Glutamatergic neuron (in vitro differentiated cells): ENCODE measurements around the gene SOWAHA. TPM values are rescaled to one million over a fixed set of nuclear protein-coding genes. Genes with fewer than 3 reads are reported as not detected.

Experiments used
- DNase-seq: peaks from one replicate; pipeline ENCODE4 v3.0.0; 2022
- H3K27ac Mint-ChIP-seq: one replicate; pipeline ENCODE4 v1.8.0; 2020; ENCODE audit warnings: mild to moderate bottlenecking, mixed read lengths, inconsistent platforms; ENCODE audit not compliant: unreplicated experiment
- H3K27me3 Mint-ChIP-seq: one replicate; pipeline ENCODE4 v1.8.0; 2020; ENCODE audit warnings: mild to moderate bottlenecking, moderate library complexity, mixed read lengths, inconsistent platforms; ENCODE audit not compliant: unreplicated experiment
- H3K36me3 Mint-ChIP-seq: one replicate; pipeline ENCODE4 v1.8.0; 2020; ENCODE audit warnings: mild to moderate bottlenecking, mixed read lengths, inconsistent platforms; ENCODE audit not compliant: unreplicated experiment
- H3K4me1 Mint-ChIP-seq: one replicate; pipeline ENCODE4 v1.8.0; 2020; ENCODE audit warnings: mild to moderate bottlenecking, low read depth, mixed read lengths, inconsistent platforms; ENCODE audit not compliant: unreplicated experiment
- H3K4me3 Mint-ChIP-seq: one replicate; pipeline ENCODE4 v1.8.0; 2020; ENCODE audit warnings: mild to moderate bottlenecking, mixed read lengths, inconsistent platforms; ENCODE audit not compliant: unreplicated experiment
- H3K9me3 Mint-ChIP-seq: one replicate; pipeline ENCODE4 v1.8.0; 2020; ENCODE audit warnings: mild to moderate bottlenecking, moderate library complexity, mixed read lengths, inconsistent platforms; ENCODE audit not compliant: unreplicated experiment
- CTCF ChIP-seq: fragments of 200-600 bp; sonication (generic); IDR thresholded peaks from one replicate; pipeline ENCODE4 v1.5.0; 2021; ENCODE audit not compliant: partially characterized antibody, unreplicated experiment
- total RNA-seq: library from RNA; stranded (reverse); fragmentation: NEBNext Ultra II Directional; extraction: Animal tissue kit (Norgen Biotek cat#: 25700); gene quantifications from one replicate; pipeline ENCODE4 v1.2.1, GENCODE V29; 2021; ENCODE audit not compliant: unreplicated experiment

The SOWAHA gene
- total RNA-seq, 1 donor from 2014 or later: 0.12 TPM

DNA sequence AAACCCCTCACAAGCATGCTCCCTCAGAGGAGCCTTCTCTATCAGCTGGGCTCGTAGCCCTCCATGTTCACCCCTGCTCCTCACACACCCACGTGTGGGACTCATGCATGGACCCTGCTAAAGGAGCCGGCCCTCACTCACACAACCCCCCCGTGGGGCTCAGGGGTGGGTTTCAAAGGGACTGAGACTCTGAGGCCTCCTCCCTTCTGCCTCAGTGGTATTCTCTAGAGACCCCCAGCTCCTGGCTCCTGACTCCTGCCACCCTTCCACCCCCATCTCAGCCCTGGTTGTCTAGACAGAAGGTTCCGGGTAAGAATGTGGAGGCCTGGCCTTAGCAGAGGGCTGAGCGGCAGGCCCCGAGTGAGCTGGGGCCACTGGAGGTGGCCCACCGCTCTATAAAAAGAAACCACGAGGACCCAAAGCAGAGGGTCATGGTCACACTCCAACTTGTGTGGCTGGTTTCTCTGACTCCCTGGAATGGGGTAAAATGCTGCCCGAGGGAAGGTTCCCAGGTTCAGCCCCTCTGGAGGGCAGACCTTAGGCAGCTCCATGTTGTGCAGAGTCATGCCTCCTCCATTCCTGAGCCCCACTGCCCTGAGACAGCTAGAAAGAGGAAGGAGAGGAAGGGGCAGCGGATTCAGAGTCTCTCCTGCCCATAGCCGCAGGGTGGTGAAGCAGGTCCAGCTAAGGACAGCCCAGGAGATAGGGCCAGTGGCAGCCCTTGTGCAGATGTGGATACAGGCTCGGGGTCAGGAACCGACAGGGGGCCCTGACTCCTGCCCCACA is 46.9 kb upstream of the SOWAHA start:
- H3K27ac Mint-ChIP-seq: no peak overlapping the region
- H3K36me3 Mint-ChIP-seq: no peaks in the 10 kb centered on the region
- H3K9me3 Mint-ChIP-seq: peaks cover 4% of the 10 kb centered on the region
- no peak for DNase-seq
- H3K4me1 Mint-ChIP-seq: no peaks in the 10 kb centered on the region
- H3K27me3 Mint-ChIP-seq: peaks cover 15% of the 10 kb centered on the region
- TF ChIP-seq CTCF: no peak
- no peak overlapping the region for H3K4me3 Mint-ChIP-seq

DNA sequence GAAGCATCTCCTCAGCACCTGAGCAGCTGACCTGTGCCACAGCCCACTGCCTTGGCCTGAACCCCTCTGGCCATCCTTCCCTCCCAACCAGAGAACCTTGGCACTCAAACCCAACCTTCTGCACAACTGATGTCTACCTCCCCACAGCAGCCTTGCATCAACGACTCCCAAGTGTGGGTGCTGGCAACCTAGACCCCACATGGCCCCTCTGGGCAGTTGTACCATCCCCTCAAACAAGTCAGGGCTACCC is 46.4 kb upstream of the SOWAHA start:
- Mint-ChIP-seq H3K27ac (peak overlapping the region; percentile 25), H3K4me1 (no peaks in the 10 kb centered on the region), H3K36me3 (no peaks in the 10 kb centered on the region), H3K4me3 (no peak overlapping the region), H3K9me3 (peaks cover 4% of the 10 kb centered on the region), H3K27me3 (peaks cover 13% of the 10 kb centered on the region)
- TF ChIP-seq CTCF: no peak
- no peak for DNase-seq

DNA sequence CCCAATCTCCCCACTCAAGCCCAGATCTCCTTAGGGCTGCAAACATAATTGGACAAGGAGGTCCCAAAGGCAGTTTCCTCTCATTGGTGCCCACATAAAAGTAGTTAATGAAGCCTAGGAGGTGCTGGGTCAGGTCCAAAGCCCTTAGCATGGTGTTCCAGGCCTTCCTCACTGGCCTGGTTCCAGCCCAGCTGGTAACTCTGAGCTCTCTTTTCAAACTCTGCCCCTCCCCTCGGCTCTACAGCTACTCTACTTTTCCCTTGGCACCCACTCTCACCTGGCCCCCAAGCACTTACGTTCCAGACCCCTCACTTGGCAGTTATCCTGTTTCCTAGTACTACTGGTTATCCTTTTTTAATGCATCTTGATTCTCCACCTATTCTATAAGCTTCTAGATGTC is 46.0 kb upstream of the SOWAHA start:
- H3K36me3 Mint-ChIP-seq: no peaks in the 10 kb centered on the region
- TF ChIP-seq CTCF: no peak
- H3K27me3 Mint-ChIP-seq: peaks cover 13% of the 10 kb centered on the region
- DNase-seq: no peak
- peak overlapping the region; percentile 25 for H3K27ac Mint-ChIP-seq
- peaks cover 4% of the 10 kb centered on the region for H3K9me3 Mint-ChIP-seq
- no peak overlapping the region for H3K4me3 Mint-ChIP-seq
- H3K4me1 Mint-ChIP-seq: no peaks in the 10 kb centered on the region

- peaks cover 13% of the 10 kb centered on the region for H3K27me3 Mint-ChIP-seq
- no peak overlapping the region for H3K27ac Mint-ChIP-seq
- TF ChIP-seq CTCF: no peak
- peaks cover 1% of the 10 kb centered on the region for H3K4me1 Mint-ChIP-seq
- H3K36me3 Mint-ChIP-seq: no peaks in the 10 kb centered on the region
- H3K4me3 Mint-ChIP-seq: no peak overlapping the region
- DNase-seq: no peak
- peaks cover 4% of the 10 kb centered on the region for H3K9me3 Mint-ChIP-seq
Measured at GRCh38 chr5:132768485-132768868, 44.6 kb upstream of the SOWAHA start.

DNA sequence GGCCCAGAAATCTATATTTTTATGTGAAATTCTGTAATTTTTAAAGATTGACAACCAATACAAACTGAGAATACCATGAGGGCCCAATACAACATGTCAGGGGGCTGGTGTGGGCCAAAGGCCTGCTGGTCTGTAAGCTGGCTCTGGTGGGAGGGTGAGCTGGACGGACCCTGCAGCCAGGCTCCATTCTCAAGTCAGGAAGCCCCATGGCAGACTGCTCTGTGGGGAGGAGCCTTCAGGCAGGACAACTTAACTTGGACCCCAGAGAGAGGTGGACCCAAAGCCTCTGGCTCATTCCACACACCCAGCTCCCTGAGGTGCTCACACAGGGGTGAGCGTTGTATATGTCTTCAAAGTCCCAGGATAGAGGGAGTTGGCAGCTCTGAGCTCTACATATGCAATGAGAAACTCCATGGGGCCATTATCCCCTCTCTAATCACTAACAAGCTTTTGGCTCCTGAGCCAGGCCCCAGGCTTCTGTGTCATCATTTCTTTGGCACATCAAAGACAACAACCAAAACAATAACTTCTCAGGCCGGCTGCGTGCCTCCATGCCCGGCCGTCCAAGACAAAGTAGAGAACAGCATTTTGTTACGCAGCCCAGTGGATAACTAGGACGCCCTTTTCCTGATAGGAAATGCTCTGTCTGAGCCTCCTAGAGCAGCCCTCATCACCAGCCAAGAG is 42.5 kb upstream of the SOWAHA start:
- no peak for DNase-seq
- H3K4me3 Mint-ChIP-seq: no peak overlapping the region

More for the DNA sequence above, 42.5 kb upstream of the SOWAHA start:
- peaks cover 3% of the 10 kb centered on the region for H3K9me3 Mint-ChIP-seq
- H3K27me3 Mint-ChIP-seq: peaks cover 14% of the 10 kb centered on the region
- peaks cover 5% of the 10 kb centered on the region for H3K4me1 Mint-ChIP-seq
- no peak for TF ChIP-seq CTCF
- no peaks in the 10 kb centered on the region for H3K36me3 Mint-ChIP-seq
- H3K27ac Mint-ChIP-seq: no peak overlapping the region
